Measurements from ENCODE around the gene UXS1.

GRCh38 chr2:106107509-106108131, 86.5 kb downstream of the UXS1 start:
- TF ChIP-seq CTCF (IDR thresholded peaks at IDR 0.05) (no peak), POLR2A (IDR thresholded peaks at IDR 0.05) (no peak)
